ENCODE measurements around the gene TMEM61. TPM values are rescaled to one million over a fixed set of nuclear protein-coding genes. Genes with fewer than 3 reads are reported as not detected.

Gene TMEM61
- total and polyA plus RNA-seq, 2 of the 8 experiments (the other 6 are each of a cell fraction or from before 2014, with no cell fraction given): 0.54 to 1.4 TPM

- CTCF ChIA-PET (ENCODE audit: partially characterized antibody): interaction anchor here (0.7 to 17.5 kb wide), 14 partner anchors 8 to 470 kb away, joined by 3 to 511 read pairs (median 12); partner anchors contain the start of genes BSND, TMEM61 and TTC22
- H3K4me1 ChIP-seq (replicated peaks in 1 of 4; ENCODE audit: control insufficient read depth in 3 of 4, insufficient read depth in 4 of 4, low read length in 3 of 4): peaks cover 4 to 7% (median 6%) of the 10 kb centered on the region in 4 experiments
- H4K91ac ChIP-seq (replicated peaks; ENCODE audit: insufficient read length, low read length): no peak overlapping the region
- H2BK120ac ChIP-seq (replicated peaks; ENCODE audit: low read depth, low read length): no peak overlapping the region
- H2BK5ac ChIP-seq (ENCODE audit: low read depth, low read length): no peak overlapping the region
- peak overlapping the region; percentile 48; the same call in 1 of the 2 replicates for H2BK20ac ChIP-seq (ENCODE audit: low read length)
- no peak overlapping the region for H3K4me2 ChIP-seq (ENCODE audit: insufficient read depth in 1 of 2, low read depth in 2 of 2, low read length in 2 of 2)
- H2BK15ac ChIP-seq (ENCODE audit: low read length): no peak overlapping the region; the same call in 1 of the 2 replicates
- H4K20me1 ChIP-seq (replicated peaks in 1 of 2; ENCODE audit: control insufficient read depth in 1 of 2, insufficient read depth in 2 of 2, low read length in 2 of 2): no peaks in the 10 kb centered on the region
- H3K4me3 ChIP-seq (ENCODE audit: extremely low read depth in 1 of 4, insufficient read depth in 2 of 4, low read depth in 3 of 4, low read length in 4 of 4): no peak overlapping the region
- H3K23ac ChIP-seq (ENCODE audit: insufficient read length): no peak overlapping the region
- H3K79me2 ChIP-seq (ENCODE audit: control insufficient read depth in 1 of 2, insufficient read depth in 2 of 2, low read length in 2 of 2): no peaks in the 10 kb centered on the region
- WGBS, 2 experiments (ENCODE audit: extremely low coverage in 1 of 2, insufficient coverage in 1 of 2, insufficient read length in 1 of 2, insufficient replicate concordance in 2 of 2, low coverage in 1 of 2, low lambda C conversion rate in 2 of 2, missing lambda C conversion rate in 1 of 2): 91% methylated on average over 5 of the region's 5 CpGs; no CpG with 5 or more reads in 1 of the 2 experiments
- H3K14ac ChIP-seq (ENCODE audit: insufficient read length): no peak overlapping the region
- no peak for FAIRE-seq
- H3K4ac ChIP-seq (replicated peaks; ENCODE audit: insufficient read length, low read depth, low read length): no peak overlapping the region
- H3K23me2 ChIP-seq (ENCODE audit: low read depth, low read length): no peaks in the 10 kb centered on the region
- no peak overlapping the region for H3K27ac ChIP-seq (ENCODE audit: low read depth, low read length)
- H3K18ac ChIP-seq (ENCODE audit: extremely low read depth, low read length): no peak overlapping the region
- no peak overlapping the region for H2AFZ ChIP-seq (ENCODE audit: low read length)
- no peak overlapping the region for H2AK5ac ChIP-seq (ENCODE audit: low read depth, low read length)
- H3K27me3 ChIP-seq (replicated peaks in 1 of 4; ENCODE audit: control insufficient read depth in 3 of 4, extremely low read depth in 1 of 4, insufficient read depth in 3 of 4, low read length in 3 of 4): no peaks in the 10 kb centered on the region
- DNase-seq (ENCODE audit: low read depth in 1 of 2, low spot score in 2 of 2): no peak
- no peak overlapping the region for H3K9ac ChIP-seq (replicated peaks in 1 of 4; ENCODE audit: extremely low read depth in 1 of 4, low read depth in 3 of 4, low read length in 3 of 4)
- H4K5ac ChIP-seq (ENCODE audit: insufficient read length, low read depth, low read length): no peak overlapping the region
- no peaks in the 10 kb centered on the region for H3K9me3 ChIP-seq (ENCODE audit: insufficient read depth in 2 of 2, low read depth in 1 of 2, low read length in 1 of 2)
- POLR2A ChIA-PET (ENCODE audit: partially characterized antibody): interaction anchor here (0.9 to 1.1 kb wide), 3 partner anchors 9 to 63 kb away, joined by 3 read pairs; no protein-coding TSS in a partner anchor
- no peak overlapping the region for H2BK12ac ChIP-seq (ENCODE audit: low read depth, low read length)
- no peaks in the 10 kb centered on the region for H3K36me3 ChIP-seq (ENCODE audit: control insufficient read depth in 2 of 4, insufficient read depth in 4 of 4, low read length in 3 of 4)
- H4K8ac ChIP-seq (ENCODE audit: extremely low read depth, insufficient read depth, low read length): no peak overlapping the region; the same call in 1 of the 2 replicates
- no peak overlapping the region for H3K56ac ChIP-seq (replicated peaks; ENCODE audit: insufficient read length, low read depth, low read length)
- TF ChIP-seq KDM4A (IDR thresholded peaks at IDR 0.05; ENCODE audit: low read depth, low read length, severe bottlenecking): no peak
- H3K79me1 ChIP-seq (ENCODE audit: low read depth, low read length): no peaks in the 10 kb centered on the region
These were observed 32.9 kb upstream of the TMEM61 start for GRCh38 chr1:54947540-54947939.

Data from H1 (cell line).